ENCODE measurements around the gene CYFIP1.

The CYFIP1 gene

GRCh38 chr15:22915866-22916515, 64.2 kb downstream of the CYFIP1 start:
- no peak for DNase-seq

- DNase-seq = no peak
Observed at GRCh38 chr15:22913646-22914380, 66.4 kb downstream of the CYFIP1 start.

GRCh38 chr15:22912256-22912655, 67.9 kb downstream of the CYFIP1 start:
- DNase-seq = no peak

- DNase-seq = no peak
Observed at GRCh38 chr15:22911306-22911705, 68.9 kb downstream of the CYFIP1 start.

GRCh38 chr15:22908830-22909229, 71.3 kb downstream of the CYFIP1 start:
- DNase-seq = no peak

- DNase-seq = no peak
Observed at GRCh38 chr15:22907161-22907950, 72.8 kb downstream of the CYFIP1 start.

- DNase-seq = no peak
Observed at GRCh38 chr15:22904736-22905135, 75.4 kb downstream of the CYFIP1 start.

GRCh38 chr15:22903961-22904534, 76.1 kb downstream of the CYFIP1 start:
- no peak for DNase-seq

- no peak for DNase-seq
Observed at GRCh38 chr15:22903427-22903826, 76.7 kb downstream of the CYFIP1 start.

- DNase-seq = no peak
Observed at GRCh38 chr15:22902981-22903380, 77.2 kb downstream of the CYFIP1 start.

- DNase-seq = no peak
Observed at GRCh38 chr15:22902578-22902977, 77.6 kb downstream of the CYFIP1 start.

- no peak for DNase-seq
Observed at GRCh38 chr15:22902046-22902445, 78.1 kb downstream of the CYFIP1 start.

- DNase-seq = no peak
Observed at GRCh38 chr15:22895465-22896190, 84.5 kb downstream of the CYFIP1 start.

- DNase-seq = no peak
Observed at GRCh38 chr15:22893881-22894280, 86.3 kb downstream of the CYFIP1 start.

- DNase-seq = no peak
Observed at GRCh38 chr15:22893081-22893480, 87.1 kb downstream of the CYFIP1 start.

- no peak for DNase-seq
Observed at GRCh38 chr15:22892333-22892732, 87.8 kb downstream of the CYFIP1 start.

GRCh38 chr15:22891426-22892210, 88.5 kb downstream of the CYFIP1 start:
- DNase-seq = no peak

GRCh38 chr15:22890296-22890695, 89.9 kb downstream of the CYFIP1 start:
- no peak for DNase-seq

- no peak for DNase-seq
Observed at GRCh38 chr15:22889146-22889818, 90.9 kb downstream of the CYFIP1 start.

GRCh38 chr15:22888120-22888859, 91.9 kb downstream of the CYFIP1 start:
- no peak for DNase-seq
